Activated B cell treated with CpG ODN at 0.5 μM for 24 hours (primary cell): ENCODE data around the gene SLC27A2. TPM values are rescaled to one million over a fixed set of nuclear protein-coding genes. Genes with fewer than 3 reads are reported as not detected.

ENCODE experiments used
- ATAC-seq: fragments of 200-7000 bp; cut with Tn5 transposase; one replicate; pipeline ENCODE4 v1.10.0; 2021; ENCODE audit warnings: low read depth, mild to moderate bottlenecking, moderate library complexity
- CTCF ChIA-PET: fragments of 350-600 bp; sonication (Branson Sonifier 250); formaldehyde crosslinking; loops from one replicate; lab custom pipeline; 2021; ENCODE audit warnings: antibody characterized with exemption; lab: Charles Lee
- POLR2A ChIA-PET: fragments of 350-600 bp; sonication (Branson Sonifier 250); formaldehyde crosslinking; loops from one replicate; lab custom pipeline; 2021; ENCODE audit warnings: antibody characterized with exemption; lab: Charles Lee
- DNase-seq: peaks from one replicate; pipeline ENCODE4 v3.0.0; 2022
- H3K27ac Mint-ChIP-seq: one replicate; pipeline ENCODE4 v1.8.0; 2020; ENCODE audit warnings: mixed read lengths
- H3K27me3 Mint-ChIP-seq: one replicate; pipeline ENCODE4 v1.8.0; 2021; ENCODE audit warnings: mixed read lengths
- H3K36me3 Mint-ChIP-seq: one replicate; pipeline ENCODE4 v1.8.0; 2021; ENCODE audit warnings: low read depth, mixed read lengths
- H3K4me1 Mint-ChIP-seq: one replicate; pipeline ENCODE4 v1.8.0; 2021; ENCODE audit warnings: mixed read lengths
- H3K4me3 Mint-ChIP-seq: one replicate; pipeline ENCODE4 v1.8.0; 2020; ENCODE audit warnings: mild to moderate bottlenecking, mixed read lengths
- H3K9me3 Mint-ChIP-seq: one replicate; pipeline ENCODE4 v1.8.0; 2020; ENCODE audit warnings: mixed read lengths
- intact Hi-C: fragments of 100-400 bp; cut with micrococcal nuclease; formaldehyde crosslinking; loops from one replicate; pipeline ENCODE4 v1.15.1; 2024
- total RNA-seq: library from RNA; stranded (reverse); gene quantifications from 2 replicates; pipeline ENCODE4 v1.2.3, GENCODE V29; 2022
- TF ChIP-seq, protein P1 (sequence below): fragments of 200-600 bp; IDR thresholded peaks from one replicate; pipeline ENCODE4 v1.8.0; 2022; ENCODE audit warnings: antibody characterized with exemption, mild to moderate bottlenecking

Gene SLC27A2
- total RNA-seq, 1 donor from 2014 or later = 0.29 TPM

DNA sequence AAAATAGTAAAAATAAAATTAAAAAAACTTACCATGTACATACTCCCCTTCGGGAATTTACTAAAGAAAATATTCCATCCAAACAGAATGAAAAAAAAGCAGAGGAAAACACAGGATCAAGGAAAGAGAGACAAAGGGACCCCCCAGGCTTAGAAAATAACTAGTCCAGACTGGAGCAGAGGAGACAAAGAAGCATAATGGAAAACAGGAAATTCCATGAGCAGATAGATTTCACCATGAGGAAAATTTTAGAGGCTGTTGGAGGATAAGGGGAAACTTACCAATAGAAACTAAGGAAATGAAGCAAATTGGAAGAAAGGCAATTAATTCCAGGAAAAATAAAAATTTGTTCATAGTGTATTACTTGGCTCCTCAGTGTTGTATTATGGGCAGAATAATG, 36.7 kb downstream of the SLC27A2 start:
- CTCF ChIA-PET = no interaction called here
- H3K4me3 Mint-ChIP-seq = no peak overlapping the region
- no peak for ATAC-seq

DNA sequence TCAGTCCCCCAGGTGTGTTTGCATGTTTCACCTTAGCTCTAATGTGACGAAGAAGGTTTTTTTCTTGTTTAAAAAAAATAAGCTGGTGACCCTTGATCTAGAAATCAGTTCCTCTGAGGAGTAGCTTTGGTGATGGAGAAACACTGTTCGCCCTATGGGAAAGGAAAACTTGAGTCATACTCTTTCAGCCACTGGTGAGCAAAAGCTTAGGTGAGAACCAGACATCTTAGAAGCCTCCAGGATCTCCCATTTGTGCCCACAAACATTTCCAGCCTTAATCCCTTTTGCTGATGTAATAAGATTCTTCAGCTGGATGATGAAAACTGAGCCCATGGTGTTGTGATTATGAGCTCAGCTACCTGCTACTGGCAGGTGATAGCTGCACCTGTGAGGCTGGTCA, 37.8 kb downstream of the SLC27A2 start:
- ATAC-seq = no peak
- H3K9me3 Mint-ChIP-seq = no peaks in the 10 kb centered on the region
- TF ChIP-seq, protein P1, sequence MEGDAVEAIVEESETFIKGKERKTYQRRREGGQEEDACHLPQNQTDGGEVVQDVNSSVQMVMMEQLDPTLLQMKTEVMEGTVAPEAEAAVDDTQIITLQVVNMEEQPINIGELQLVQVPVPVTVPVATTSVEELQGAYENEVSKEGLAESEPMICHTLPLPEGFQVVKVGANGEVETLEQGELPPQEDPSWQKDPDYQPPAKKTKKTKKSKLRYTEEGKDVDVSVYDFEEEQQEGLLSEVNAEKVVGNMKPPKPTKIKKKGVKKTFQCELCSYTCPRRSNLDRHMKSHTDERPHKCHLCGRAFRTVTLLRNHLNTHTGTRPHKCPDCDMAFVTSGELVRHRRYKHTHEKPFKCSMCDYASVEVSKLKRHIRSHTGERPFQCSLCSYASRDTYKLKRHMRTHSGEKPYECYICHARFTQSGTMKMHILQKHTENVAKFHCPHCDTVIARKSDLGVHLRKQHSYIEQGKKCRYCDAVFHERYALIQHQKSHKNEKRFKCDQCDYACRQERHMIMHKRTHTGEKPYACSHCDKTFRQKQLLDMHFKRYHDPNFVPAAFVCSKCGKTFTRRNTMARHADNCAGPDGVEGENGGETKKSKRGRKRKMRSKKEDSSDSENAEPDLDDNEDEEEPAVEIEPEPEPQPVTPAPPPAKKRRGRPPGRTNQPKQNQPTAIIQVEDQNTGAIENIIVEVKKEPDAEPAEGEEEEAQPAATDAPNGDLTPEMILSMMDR = no peak
- H3K36me3 Mint-ChIP-seq = no peaks in the 10 kb centered on the region
- H3K27me3 Mint-ChIP-seq = no peaks in the 10 kb centered on the region
- intact Hi-C loops = no loop called here
- CTCF ChIA-PET = no interaction called here
- no peak for DNase-seq
- no peak overlapping the region for H3K4me3 Mint-ChIP-seq
- H3K4me1 Mint-ChIP-seq = peaks cover 4% of the 10 kb centered on the region
- no peak overlapping the region for H3K27ac Mint-ChIP-seq
- POLR2A ChIA-PET = no interaction called here

More for the DNA sequence above, 36.7 kb downstream of the SLC27A2 start:
- intact Hi-C loops = no loop called here
- H3K36me3 Mint-ChIP-seq = no peaks in the 10 kb centered on the region
- no peaks in the 10 kb centered on the region for H3K9me3 Mint-ChIP-seq
- POLR2A ChIA-PET = no interaction called here
- no peak overlapping the region for H3K27ac Mint-ChIP-seq
- DNase-seq = no peak
- TF ChIP-seq, protein P1 = no peak
- H3K27me3 Mint-ChIP-seq = no peaks in the 10 kb centered on the region
- H3K4me1 Mint-ChIP-seq = peaks cover 4% of the 10 kb centered on the region

GRCh38 chr15:50222181-50222580, 40.2 kb downstream of the SLC27A2 start:
- TF ChIP-seq, protein P1 = no peak
- no peaks in the 10 kb centered on the region for H3K36me3 Mint-ChIP-seq
- H3K27me3 Mint-ChIP-seq = no peaks in the 10 kb centered on the region
- intact Hi-C loops = no loop called here
- H3K9me3 Mint-ChIP-seq = no peaks in the 10 kb centered on the region
- H3K4me3 Mint-ChIP-seq = no peak overlapping the region
- H3K27ac Mint-ChIP-seq = no peak overlapping the region
- POLR2A ChIA-PET = no interaction called here
- peaks cover 4% of the 10 kb centered on the region for H3K4me1 Mint-ChIP-seq
- ATAC-seq (no peak), DNase-seq (no peak)
- CTCF ChIA-PET = no interaction called here

DNA sequence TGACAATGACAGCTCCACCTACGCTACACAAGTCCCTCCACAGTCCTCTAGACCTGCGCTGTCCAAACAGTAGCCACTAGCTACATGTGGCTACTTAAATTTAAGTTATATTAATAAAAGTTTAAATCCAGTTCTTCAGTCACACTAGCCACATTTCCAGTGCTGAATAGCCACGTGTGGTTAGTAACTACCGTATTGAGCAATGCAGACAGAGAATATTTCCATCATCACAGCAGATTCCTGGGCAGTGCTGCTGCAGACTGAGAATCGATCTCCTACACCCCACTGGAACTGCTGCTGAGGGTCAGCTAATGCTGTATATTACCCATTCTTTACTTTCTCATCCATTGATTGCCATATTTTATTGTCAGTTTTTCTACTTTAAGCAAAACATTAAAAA, 42.6 kb downstream of the SLC27A2 start:
- no peak for ATAC-seq
- TF ChIP-seq, protein P1 = no peak
- no peaks in the 10 kb centered on the region for H3K36me3 Mint-ChIP-seq
- peaks cover 4% of the 10 kb centered on the region for H3K4me1 Mint-ChIP-seq
- intact Hi-C loops = no loop called here
- no peak overlapping the region for H3K4me3 Mint-ChIP-seq
- POLR2A ChIA-PET = interaction anchor here (0.6 kb wide), 1 partner anchor 474 kb away, joined by 3 read pairs; no protein-coding TSS in a partner anchor
- H3K27ac Mint-ChIP-seq = no peak overlapping the region
- no peaks in the 10 kb centered on the region for H3K27me3 Mint-ChIP-seq
- no peak for DNase-seq
- no peaks in the 10 kb centered on the region for H3K9me3 Mint-ChIP-seq
- CTCF ChIA-PET = no interaction called here

DNA sequence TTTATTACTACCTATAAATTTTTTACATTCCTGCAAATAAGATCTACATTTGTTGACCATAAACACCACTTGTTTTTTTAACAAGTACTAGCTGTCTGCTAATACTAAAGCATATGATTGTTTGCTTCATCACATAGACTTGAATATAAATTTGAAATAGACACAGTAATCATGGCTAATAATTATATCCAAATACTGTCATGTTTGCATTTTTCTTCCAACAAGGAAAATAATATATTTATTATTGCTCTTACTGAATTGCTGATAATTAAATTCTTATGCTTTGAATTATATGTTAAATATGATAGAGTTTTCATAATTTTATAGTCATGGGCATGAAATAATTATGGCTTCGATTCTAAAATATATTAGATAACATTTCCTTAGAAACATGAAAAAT, 43.1 kb downstream of the SLC27A2 start:
- H3K4me3 Mint-ChIP-seq = no peak overlapping the region
- H3K27ac Mint-ChIP-seq = no peak overlapping the region
- POLR2A ChIA-PET = interaction anchor here (0.6 kb wide), 1 partner anchor 474 kb away, joined by 3 read pairs; no protein-coding TSS in a partner anchor
- H3K27me3 Mint-ChIP-seq = no peaks in the 10 kb centered on the region
- CTCF ChIA-PET = no interaction called here
- H3K36me3 Mint-ChIP-seq = no peaks in the 10 kb centered on the region
- peaks cover 4% of the 10 kb centered on the region for H3K4me1 Mint-ChIP-seq
- TF ChIP-seq, protein P1 = no peak
- intact Hi-C loops = no loop called here
- ATAC-seq (no peak), DNase-seq (no peak)
- no peaks in the 10 kb centered on the region for H3K9me3 Mint-ChIP-seq
